T-helper 1 cell treated with Interleukin-12 subunit alpha and Interleukin-12 subunit beta and Interleukin-4 antibody, amounts not matched to agents 30 μg/mL and 1 μg/mL, for 36 hours (primary cell): Measurements from ENCODE around the gene ACOXL.

ENCODE experiments used
- H3K27ac Mint-ChIP-seq: one replicate; pipeline ENCODE4 v1.8.0; 2021; ENCODE audit warnings: mild to moderate bottlenecking, mixed read lengths
- H3K27me3 Mint-ChIP-seq: one replicate; pipeline ENCODE4 v1.8.0; 2021; ENCODE audit warnings: low read depth, mixed read lengths
- H3K36me3 Mint-ChIP-seq: one replicate; pipeline ENCODE4 v1.8.0; 2021; ENCODE audit warnings: low read depth, mixed read lengths
- H3K4me1 Mint-ChIP-seq: one replicate; pipeline ENCODE4 v1.8.0; 2021; ENCODE audit warnings: low read depth, mixed read lengths
- H3K4me3 Mint-ChIP-seq: one replicate; pipeline ENCODE4 v1.8.0; 2021; ENCODE audit warnings: mild to moderate bottlenecking, moderate library complexity, mixed read lengths
- H3K9me3 Mint-ChIP-seq: one replicate; pipeline ENCODE4 v1.8.0; 2021; ENCODE audit warnings: mixed read lengths

Gene ACOXL

DNA sequence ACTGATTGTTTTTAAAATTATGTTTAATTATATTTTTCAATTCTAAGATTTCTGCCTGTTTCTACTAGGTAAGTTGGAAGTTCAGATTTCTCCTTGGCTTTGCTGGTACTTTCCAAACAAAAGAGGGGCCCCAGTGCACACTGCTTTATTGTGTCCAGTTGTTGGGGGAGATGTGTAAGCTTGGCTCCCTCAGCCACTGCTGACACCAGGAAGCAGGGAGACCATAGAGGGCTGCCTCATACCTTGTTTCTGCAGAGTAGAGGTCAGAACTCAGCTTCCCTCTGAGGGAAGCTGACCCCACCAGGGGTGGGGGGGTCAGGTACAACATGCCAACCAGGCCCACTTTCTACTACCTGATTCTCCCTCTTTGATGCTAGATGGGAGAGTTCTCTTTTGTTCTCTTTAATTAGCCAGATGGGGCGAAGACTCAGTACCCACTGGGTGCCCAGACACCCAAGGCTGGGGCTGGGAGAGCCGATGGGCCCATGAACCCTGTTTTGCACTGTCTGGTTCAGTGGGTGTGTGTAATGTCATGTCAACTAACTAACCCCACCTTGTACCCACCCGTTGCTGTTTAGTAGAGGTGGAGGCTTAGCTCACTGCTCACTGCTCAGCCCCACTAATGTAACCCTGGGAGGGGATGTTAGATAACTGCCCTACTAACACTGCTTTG is 403.0 kb downstream of the ACOXL start:
- no peak overlapping the region for H3K4me3 Mint-ChIP-seq
- no peak overlapping the region for H3K27ac Mint-ChIP-seq
- H3K27me3 Mint-ChIP-seq = no peaks in the 10 kb centered on the region
- H3K9me3 Mint-ChIP-seq = peaks cover 1% of the 10 kb centered on the region
- peaks cover 75% of the 10 kb centered on the region for H3K36me3 Mint-ChIP-seq
- H3K4me1 Mint-ChIP-seq = peaks cover 41% of the 10 kb centered on the region

DNA sequence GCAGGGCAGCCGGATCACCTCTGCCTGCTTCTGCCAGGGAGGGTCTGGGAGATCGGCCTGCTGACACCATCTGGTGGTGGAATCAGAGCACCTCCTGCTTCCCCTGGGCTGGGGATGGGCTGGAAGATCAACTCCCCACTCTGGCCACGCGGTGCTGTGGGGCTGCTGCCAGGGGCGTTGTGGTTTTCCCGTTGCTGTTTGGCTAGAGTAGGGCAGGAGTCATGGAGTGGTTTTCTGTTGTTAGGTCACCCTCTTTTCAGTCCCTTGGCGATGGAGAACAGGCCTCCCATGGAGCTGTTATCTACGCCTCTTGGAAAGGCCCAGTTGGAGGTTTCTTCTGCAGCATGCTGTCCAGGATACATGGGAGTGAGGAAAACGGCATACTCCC is 403.5 kb downstream of the ACOXL start:
- Mint-ChIP-seq H3K27me3 (no peaks in the 10 kb centered on the region), H3K9me3 (peaks cover 4% of the 10 kb centered on the region), H3K4me3 (no peak overlapping the region), H3K36me3 (peaks cover 76% of the 10 kb centered on the region), H3K27ac (no peak overlapping the region), H3K4me1 (peaks cover 41% of the 10 kb centered on the region)

DNA sequence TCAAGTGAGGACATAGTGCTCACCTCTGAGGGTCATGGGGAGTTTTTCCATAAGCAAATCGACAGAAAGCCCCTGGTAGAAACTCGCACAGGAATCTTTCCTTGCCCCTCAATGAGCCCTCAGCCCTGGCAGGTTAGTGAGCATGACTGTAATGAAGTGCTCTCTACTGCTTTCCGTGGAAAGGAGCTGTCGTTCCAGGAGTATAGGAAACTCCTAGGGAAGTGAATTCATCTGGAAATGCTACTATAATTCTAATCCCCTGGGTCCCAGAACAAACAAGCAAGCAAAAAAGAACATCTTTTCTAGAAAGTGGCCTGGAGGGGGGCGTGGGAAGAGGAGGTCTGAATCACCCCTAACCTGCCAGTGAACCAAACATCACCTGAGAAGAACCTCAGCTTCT is 406.5 kb downstream of the ACOXL start:
- H3K4me1 Mint-ChIP-seq = peaks cover 39% of the 10 kb centered on the region
- H3K36me3 Mint-ChIP-seq = peaks cover 81% of the 10 kb centered on the region
- H3K27ac Mint-ChIP-seq = no peak overlapping the region
- H3K27me3 Mint-ChIP-seq = peaks cover 5% of the 10 kb centered on the region
- no peak overlapping the region for H3K4me3 Mint-ChIP-seq
- H3K9me3 Mint-ChIP-seq = peaks cover 4% of the 10 kb centered on the region

DNA sequence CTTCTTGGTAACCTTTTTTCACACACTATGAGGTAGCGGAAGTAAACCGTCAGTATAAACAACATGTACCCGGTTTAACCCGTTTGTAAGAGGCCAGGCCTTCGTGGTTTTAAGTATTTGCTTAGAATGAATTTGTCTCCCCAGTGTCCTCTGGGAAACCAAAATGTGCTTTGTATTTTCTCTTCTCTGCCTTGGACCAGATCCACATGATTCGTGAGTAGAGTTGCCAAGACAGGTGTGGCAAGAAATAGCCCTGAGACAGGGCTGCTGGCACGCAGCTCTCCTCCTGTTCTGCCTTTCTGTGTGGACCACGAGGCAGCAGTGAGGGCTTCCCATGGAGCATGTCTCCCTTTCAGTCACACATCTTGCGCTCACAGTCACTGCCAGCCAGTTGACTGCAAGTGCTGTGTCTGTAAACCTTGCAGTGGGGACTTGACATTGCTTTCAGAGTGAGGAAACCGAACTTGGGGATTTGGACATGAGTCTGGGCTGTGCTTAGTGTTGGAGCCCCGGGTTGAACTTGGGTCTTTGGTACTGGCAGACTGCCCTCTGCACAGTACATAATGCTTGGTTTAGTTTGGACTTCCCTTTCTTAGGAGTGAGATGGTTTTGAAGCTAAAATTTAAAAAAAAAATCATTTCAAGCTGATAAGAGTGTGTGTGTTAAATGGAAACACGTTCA is 407.4 kb downstream of the ACOXL start:
- H3K27me3 Mint-ChIP-seq = peaks cover 5% of the 10 kb centered on the region
- no peak overlapping the region for H3K27ac Mint-ChIP-seq
- no peak overlapping the region for H3K4me3 Mint-ChIP-seq
- H3K9me3 Mint-ChIP-seq = peaks cover 4% of the 10 kb centered on the region
- H3K4me1 Mint-ChIP-seq = peaks cover 36% of the 10 kb centered on the region
- peaks cover 79% of the 10 kb centered on the region for H3K36me3 Mint-ChIP-seq

DNA sequence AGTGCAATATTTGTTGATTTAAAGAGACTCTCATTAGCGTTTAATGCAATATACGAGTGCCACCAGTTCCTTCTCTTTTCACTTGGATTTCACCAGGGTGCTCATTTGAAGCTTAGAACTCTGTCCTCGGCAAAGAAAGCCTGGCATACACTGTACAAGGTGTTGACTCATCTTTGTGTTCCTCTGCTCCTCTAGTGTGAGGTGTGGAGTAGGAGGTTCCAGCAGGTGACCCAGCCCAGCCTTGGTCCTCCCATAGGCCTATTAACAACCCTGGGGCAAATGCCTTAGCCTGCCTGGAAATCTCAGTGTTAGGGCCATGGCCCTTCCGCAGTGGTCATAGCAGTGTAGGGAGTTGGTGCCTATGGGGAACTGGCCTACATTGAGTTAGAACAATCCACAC is 408.4 kb downstream of the ACOXL start:
- Mint-ChIP-seq H3K27me3 (peaks cover 5% of the 10 kb centered on the region), H3K4me3 (no peak overlapping the region), H3K36me3 (peaks cover 80% of the 10 kb centered on the region), H3K27ac (no peak overlapping the region), H3K4me1 (peaks cover 33% of the 10 kb centered on the region), H3K9me3 (peaks cover 4% of the 10 kb centered on the region)

DNA sequence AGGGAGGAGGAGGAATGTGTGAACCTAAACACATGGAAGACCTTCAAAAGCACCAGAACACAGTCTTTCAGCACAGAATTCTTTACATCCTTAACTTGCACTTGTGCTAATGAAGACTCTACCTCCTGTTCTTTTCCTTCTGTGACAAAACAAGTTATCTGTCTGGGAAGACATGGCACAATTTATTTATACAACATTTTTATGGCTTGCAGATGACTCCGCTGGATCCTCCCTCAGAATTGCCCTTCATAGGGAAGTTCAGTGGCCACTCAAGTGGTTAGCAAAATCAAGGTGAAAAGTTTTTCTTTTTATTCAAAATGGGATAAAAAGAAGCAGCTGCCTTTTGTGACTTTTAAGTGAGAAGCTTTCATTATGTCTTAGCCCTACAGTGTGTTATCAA is 409.7 kb downstream of the ACOXL start:
- H3K4me1 Mint-ChIP-seq = peaks cover 34% of the 10 kb centered on the region
- peaks cover 79% of the 10 kb centered on the region for H3K36me3 Mint-ChIP-seq
- H3K9me3 Mint-ChIP-seq = peaks cover 4% of the 10 kb centered on the region
- no peak overlapping the region for H3K4me3 Mint-ChIP-seq
- no peak overlapping the region for H3K27ac Mint-ChIP-seq
- peaks cover 14% of the 10 kb centered on the region for H3K27me3 Mint-ChIP-seq

DNA sequence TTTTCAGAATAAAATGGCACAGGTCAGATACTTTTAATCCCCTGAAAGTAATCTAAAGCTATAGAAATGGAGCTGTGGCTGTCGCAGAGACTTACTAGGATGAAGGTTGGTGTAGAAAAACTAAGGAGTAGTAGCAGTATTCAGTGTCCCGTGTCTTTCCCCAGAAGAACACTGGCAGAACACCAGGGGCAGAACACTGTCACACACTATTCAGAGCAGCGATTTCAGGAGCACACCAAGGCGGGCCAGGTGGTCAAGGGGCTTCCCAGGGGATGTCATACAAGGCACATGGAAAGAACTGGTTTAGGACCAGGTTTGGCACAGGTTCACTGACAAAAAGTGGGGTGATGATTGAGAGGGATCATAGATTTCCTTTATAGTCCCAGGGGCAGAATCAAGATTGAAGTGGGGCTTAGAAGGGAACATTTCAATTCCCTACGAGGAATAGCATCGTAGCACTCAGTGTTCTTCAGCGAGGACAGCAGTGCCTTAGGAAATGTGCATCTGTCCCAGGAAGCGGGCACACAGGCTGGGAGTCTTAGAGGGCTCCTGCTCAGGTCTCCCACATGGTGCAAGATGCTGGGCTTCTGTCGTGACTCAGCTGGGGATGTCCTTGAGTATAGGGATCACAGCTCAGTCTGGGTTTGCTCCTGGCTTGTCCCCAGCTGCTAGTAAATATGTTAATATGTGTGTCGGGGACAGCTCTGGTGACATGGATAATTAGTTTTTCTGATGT is 410.9 kb downstream of the ACOXL start:
- H3K27me3 Mint-ChIP-seq = peaks cover 14% of the 10 kb centered on the region
- no peak overlapping the region for H3K27ac Mint-ChIP-seq
- H3K4me1 Mint-ChIP-seq = peaks cover 34% of the 10 kb centered on the region
- H3K4me3 Mint-ChIP-seq = no peak overlapping the region
- H3K36me3 Mint-ChIP-seq = peaks cover 82% of the 10 kb centered on the region
- peaks cover 4% of the 10 kb centered on the region for H3K9me3 Mint-ChIP-seq

DNA sequence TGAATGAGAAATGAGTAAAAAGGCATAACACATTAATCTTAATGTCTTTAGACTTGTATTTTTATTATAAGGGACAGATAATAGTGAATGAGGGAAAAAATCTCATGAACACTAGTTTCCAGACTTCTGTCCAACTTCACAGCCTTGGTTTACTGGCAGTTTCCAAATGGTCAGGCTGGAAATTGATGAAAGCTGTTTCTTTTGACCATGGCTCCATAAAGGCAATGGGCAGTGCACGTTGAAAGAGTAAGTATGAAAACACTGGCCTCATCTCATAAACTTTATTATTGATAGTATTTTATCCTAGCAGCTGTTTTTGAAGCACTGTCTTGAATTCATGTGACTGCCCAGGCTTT is 411.4 kb downstream of the ACOXL start:
- H3K36me3 Mint-ChIP-seq = peaks cover 82% of the 10 kb centered on the region
- no peak overlapping the region for H3K27ac Mint-ChIP-seq
- peaks cover 4% of the 10 kb centered on the region for H3K9me3 Mint-ChIP-seq
- peaks cover 14% of the 10 kb centered on the region for H3K27me3 Mint-ChIP-seq
- H3K4me1 Mint-ChIP-seq = peaks cover 34% of the 10 kb centered on the region
- no peak overlapping the region for H3K4me3 Mint-ChIP-seq

DNA sequence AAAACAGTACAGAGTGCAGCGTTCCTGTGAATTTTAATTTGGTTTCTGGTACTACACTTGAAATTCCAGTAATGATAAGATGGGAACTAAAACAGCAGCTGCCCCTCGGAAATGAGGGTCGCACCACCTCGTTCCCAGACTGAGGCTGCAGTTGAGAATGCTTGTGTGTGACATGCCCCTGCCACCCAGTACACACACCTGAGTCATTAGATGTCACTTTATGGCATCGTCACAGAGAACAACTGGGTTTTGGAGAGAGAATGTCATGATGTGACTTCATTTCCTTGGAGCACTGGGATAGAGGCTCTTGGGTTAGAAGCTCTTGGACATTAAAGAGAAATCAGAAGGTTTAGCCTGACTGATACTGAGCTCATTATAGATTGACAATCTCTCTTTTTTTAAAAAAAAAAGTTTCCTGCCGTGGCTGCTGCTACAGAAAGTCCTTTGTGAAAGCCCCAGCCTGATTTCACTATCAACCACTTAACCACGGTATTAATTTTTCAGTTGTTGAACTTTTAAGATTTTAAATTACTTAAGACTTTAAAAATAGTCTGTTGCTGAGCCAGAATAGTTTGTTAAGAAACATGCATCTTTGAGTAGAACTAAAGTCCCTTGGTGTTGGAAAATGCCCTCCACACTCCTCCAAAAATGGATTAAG is 412.9 kb downstream of the ACOXL start:
- H3K27ac Mint-ChIP-seq = no peak overlapping the region
- no peak overlapping the region for H3K4me3 Mint-ChIP-seq
- peaks cover 37% of the 10 kb centered on the region for H3K4me1 Mint-ChIP-seq
- peaks cover 4% of the 10 kb centered on the region for H3K9me3 Mint-ChIP-seq
- peaks cover 81% of the 10 kb centered on the region for H3K36me3 Mint-ChIP-seq
- peaks cover 14% of the 10 kb centered on the region for H3K27me3 Mint-ChIP-seq

DNA sequence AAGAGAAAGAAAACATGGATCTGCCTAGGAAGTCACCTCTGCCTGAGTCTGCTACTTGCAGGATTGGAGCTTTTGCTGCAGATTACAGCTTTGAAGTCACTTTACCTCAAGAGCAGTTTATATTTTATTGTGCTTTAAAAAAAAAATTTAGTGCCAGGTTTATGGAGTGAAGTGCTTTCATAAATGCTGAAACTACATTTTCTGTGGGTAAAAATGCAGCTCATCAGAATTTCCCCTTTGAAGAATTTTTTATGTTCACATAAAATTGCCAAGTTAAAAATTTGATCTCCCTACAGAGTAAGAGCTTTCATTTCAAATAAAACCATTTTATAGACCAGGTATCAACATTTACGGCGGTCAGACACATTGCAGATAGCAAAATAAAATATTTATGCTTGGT is 413.6 kb downstream of the ACOXL start:
- Mint-ChIP-seq H3K9me3 (no peaks in the 10 kb centered on the region), H3K4me1 (peaks cover 38% of the 10 kb centered on the region), H3K4me3 (no peak overlapping the region), H3K36me3 (peaks cover 79% of the 10 kb centered on the region), H3K27me3 (peaks cover 14% of the 10 kb centered on the region), H3K27ac (no peak overlapping the region)

DNA sequence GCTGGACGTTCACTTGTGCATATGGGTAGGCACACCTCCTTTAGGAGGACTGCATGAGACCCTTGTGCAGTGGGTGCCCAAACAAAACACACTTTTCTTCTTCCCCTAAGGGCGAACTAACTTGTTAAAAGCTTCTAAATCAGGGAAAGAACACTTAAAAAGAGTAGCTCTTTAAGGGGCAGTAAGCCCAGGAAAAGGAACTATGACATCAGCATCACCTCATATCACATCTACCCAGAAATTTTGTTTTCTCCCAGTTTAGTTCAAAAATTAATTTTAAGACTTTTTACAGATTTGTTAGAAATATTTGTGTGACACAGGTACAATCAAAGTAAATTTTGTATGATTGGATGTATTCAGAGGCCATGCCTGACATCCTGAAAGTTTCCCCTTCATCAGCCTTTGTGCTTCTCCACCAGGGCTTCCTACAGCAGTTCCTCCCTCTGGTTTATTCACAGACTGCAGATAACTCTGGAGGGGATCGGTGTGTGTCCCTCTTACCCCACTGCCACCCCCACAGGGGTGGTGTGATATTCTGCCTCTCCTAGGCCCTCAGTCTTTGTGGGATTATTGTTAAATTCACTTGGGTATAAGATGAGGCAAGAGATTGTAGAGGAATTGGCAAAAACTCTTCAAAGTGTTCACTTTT is 416.0 kb downstream of the ACOXL start:
- peaks cover 81% of the 10 kb centered on the region for H3K36me3 Mint-ChIP-seq
- H3K9me3 Mint-ChIP-seq = no peaks in the 10 kb centered on the region
- H3K4me3 Mint-ChIP-seq = no peak overlapping the region
- peaks cover 29% of the 10 kb centered on the region for H3K4me1 Mint-ChIP-seq
- H3K27me3 Mint-ChIP-seq = peaks cover 9% of the 10 kb centered on the region
- no peak overlapping the region for H3K27ac Mint-ChIP-seq

DNA sequence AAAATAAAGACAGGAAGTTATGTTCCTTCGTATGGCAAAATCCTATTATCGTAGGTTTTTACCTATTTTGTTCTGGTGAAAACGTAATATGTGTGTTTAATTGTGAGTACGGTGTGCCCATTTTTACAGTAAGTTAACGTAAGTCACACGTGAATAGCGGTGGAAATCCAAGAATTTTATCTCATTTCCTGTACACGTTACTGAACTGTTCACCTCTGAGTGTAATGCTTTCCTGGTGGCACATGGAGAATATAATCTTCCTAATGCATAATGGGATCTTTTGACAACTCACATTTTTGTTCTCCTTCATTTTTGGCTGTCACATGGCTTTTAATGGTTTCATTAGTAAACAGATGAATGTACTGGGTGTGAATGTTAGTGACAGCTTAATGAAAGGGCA is 416.6 kb downstream of the ACOXL start:
- Mint-ChIP-seq H3K4me1 (peaks cover 31% of the 10 kb centered on the region), H3K27me3 (peaks cover 9% of the 10 kb centered on the region), H3K4me3 (no peak overlapping the region), H3K27ac (no peak overlapping the region), H3K9me3 (no peaks in the 10 kb centered on the region), H3K36me3 (peaks cover 81% of the 10 kb centered on the region)

DNA sequence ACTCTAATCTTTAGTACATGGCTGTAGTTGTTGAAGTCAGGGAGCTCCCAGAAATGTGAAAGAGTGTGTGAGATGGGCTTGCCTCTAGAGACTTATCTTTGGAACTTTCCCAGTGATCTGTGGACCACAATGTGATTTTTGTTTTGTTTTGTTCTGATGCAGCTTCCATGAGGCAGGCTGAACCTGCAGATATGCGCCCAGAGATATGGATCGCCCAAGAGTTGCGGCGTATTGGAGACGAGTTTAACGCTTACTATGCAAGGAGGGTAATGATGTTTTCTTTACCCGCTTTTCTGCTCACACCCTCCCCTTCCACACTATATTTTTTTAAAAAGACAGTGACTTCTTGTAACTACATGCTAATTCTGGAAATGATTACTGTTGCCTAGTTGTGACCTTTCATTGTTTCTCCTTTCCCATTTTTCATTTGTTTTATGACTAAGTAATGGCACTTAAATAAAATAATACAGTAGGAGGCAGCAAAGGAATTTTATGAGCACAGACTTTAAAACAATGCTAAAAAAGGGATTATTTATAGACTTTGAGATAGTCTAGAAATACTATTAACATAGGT is 417.6 kb downstream of the ACOXL start:
- Mint-ChIP-seq H3K4me3 (no peak overlapping the region), H3K4me1 (peaks cover 30% of the 10 kb centered on the region), H3K27ac (no peak overlapping the region), H3K27me3 (peaks cover 12% of the 10 kb centered on the region), H3K9me3 (no peaks in the 10 kb centered on the region), H3K36me3 (peaks cover 80% of the 10 kb centered on the region)

DNA sequence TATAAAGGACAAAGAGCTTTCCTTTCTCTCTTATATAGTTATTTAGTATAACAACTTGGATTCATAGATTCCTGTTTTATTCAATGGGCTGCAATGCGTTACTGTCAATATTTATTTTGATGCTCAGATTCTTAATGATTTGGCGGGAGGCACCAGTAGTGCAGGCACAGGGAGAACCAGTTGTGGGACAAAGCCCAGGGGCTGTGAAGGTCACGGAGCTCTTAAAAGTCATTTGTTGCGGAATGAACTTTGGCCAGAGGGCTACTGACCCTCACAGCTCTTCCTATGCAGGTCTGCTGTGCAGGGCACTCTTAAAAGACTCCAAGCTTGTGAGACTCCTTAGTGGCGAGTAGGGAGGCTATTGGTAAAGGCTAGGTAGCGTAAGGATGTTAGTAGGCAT is 422.4 kb downstream of the ACOXL start:
- Mint-ChIP-seq H3K27ac (no peak overlapping the region), H3K4me1 (peaks cover 37% of the 10 kb centered on the region), H3K36me3 (peaks cover 73% of the 10 kb centered on the region), H3K9me3 (no peaks in the 10 kb centered on the region), H3K27me3 (peaks cover 4% of the 10 kb centered on the region), H3K4me3 (no peak overlapping the region)
